SIG-M5 treated with dmso at 0.1 percent for 504 hours (cell line): Measurements from ENCODE around the gene MRPL36.
"Not testable (repeated sequence)": the region's sequence is repeated elsewhere in the genome, so short reads cannot be mapped to it uniquely, and the experiment has no call there.

Experiments
- DNase-seq: peaks from one replicate; lab custom pipeline; 2025; ENCODE audit not compliant: unreplicated experiment; lab: John Stamatoyannopoulos, UW

Gene MRPL36

GRCh38 chr5:1797103-1797800, 2.4 kb downstream of the MRPL36 start:
- DNase-seq: no peak

- no peak for DNase-seq
Observed at GRCh38 chr5:1796371-1797102, 3.1 kb downstream of the MRPL36 start.

- no peak for DNase-seq
Observed at GRCh38 chr5:1795931-1796330, 3.7 kb downstream of the MRPL36 start.

- no peak for DNase-seq
Observed at GRCh38 chr5:1795506-1795905, 4.1 kb downstream of the MRPL36 start.

- DNase-seq: no peak
Observed at GRCh38 chr5:1794901-1795290, 4.7 kb downstream of the MRPL36 start.

GRCh38 chr5:1793966-1794900, 5.4 kb downstream of the MRPL36 start:
- DNase-seq: no peak

GRCh38 chr5:1793301-1793740, 6.3 kb downstream of the MRPL36 start:
- no peak for DNase-seq

- peak; percentile 96 for DNase-seq
Observed at GRCh38 chr5:1792842-1793266, 6.8 kb downstream of the MRPL36 start.

GRCh38 chr5:1791176-1791575, 8.5 kb downstream of the MRPL36 start:
- no peak for DNase-seq

- no peak for DNase-seq
Observed at GRCh38 chr5:1789834-1790471, 9.7 kb downstream of the MRPL36 start.

GRCh38 chr5:1789438-1789833, 10.2 kb downstream of the MRPL36 start:
- not testable (repeated sequence) for DNase-seq

- DNase-seq: no peak
Observed at GRCh38 chr5:1788828-1789227, 10.8 kb downstream of the MRPL36 start.

GRCh38 chr5:1788200-1788599, 11.4 kb downstream of the MRPL36 start:
- no peak for DNase-seq

- no peak for DNase-seq
Observed at GRCh38 chr5:1787472-1788047, 12.1 kb downstream of the MRPL36 start.

GRCh38 chr5:1786621-1787471, 12.8 kb downstream of the MRPL36 start:
- no peak for DNase-seq

GRCh38 chr5:1785984-1786383, 13.7 kb downstream of the MRPL36 start:
- no peak for DNase-seq

GRCh38 chr5:1785062-1785461, 14.6 kb downstream of the MRPL36 start:
- DNase-seq: no peak

- no peak for DNase-seq
Observed at GRCh38 chr5:1784197-1785050, 15.2 kb downstream of the MRPL36 start.

- no peak for DNase-seq
Observed at GRCh38 chr5:1783216-1783554, 16.5 kb downstream of the MRPL36 start.
